HEK293T (cell line): ENCODE results near the gene TMEM106C.

Experiments used
- ARNT ChIP-seq: fragments of 450-650 bp; IDR thresholded peaks from 2 replicates; pipeline ENCODE4 v1.6.1; 2017; ENCODE audit warnings: mild to moderate bottlenecking
- CTBP1 ChIP-seq: fragments of 450-650 bp; IDR thresholded peaks from 2 replicates; pipeline ENCODE4 v1.6.1; 2016; ENCODE audit warnings: borderline replicate concordance
- FOXK2 ChIP-seq: fragments of 450-650 bp; IDR thresholded peaks from 2 replicates; pipeline ENCODE4 v1.6.1; 2016; ENCODE audit warnings: mild to moderate bottlenecking
- HDGF ChIP-seq: fragments of 450-650 bp; IDR thresholded peaks from 2 replicates; pipeline ENCODE4 v1.6.1; 2017; ENCODE audit warnings: antibody characterized with exemption, borderline replicate concordance
- PKNOX1 ChIP-seq: fragments of 450-650 bp; IDR thresholded peaks from 2 replicates; pipeline ENCODE4 v1.6.1; 2016
- SP1 ChIP-seq: fragments of 450-650 bp; IDR thresholded peaks from 2 replicates; pipeline ENCODE4 v1.6.1; 2017
- SUZ12 ChIP-seq: fragments of 450-650 bp; IDR thresholded peaks from 2 replicates; pipeline ENCODE4 v1.6.1; 2016; ENCODE audit warnings: mild to moderate bottlenecking
- TARDBP ChIP-seq: fragments of 450-650 bp; IDR thresholded peaks from 2 replicates; pipeline ENCODE4 v1.6.1; 2016
- ZNF384 ChIP-seq: fragments of 450-650 bp; IDR thresholded peaks from 2 replicates; pipeline ENCODE4 v1.6.1; 2016

- TF ChIP-seq HDGF, result no peak
- TF ChIP-seq ARNT, result no peak
- no peak for TF ChIP-seq FOXK2
- no peak for TF ChIP-seq SP1
- no peak for TF ChIP-seq SUZ12
- TF ChIP-seq TARDBP, result no peak
- TF ChIP-seq CTBP1, result no peak
- no peak for TF ChIP-seq PKNOX1
- TF ChIP-seq ZNF384, result no peak
Observed at GRCh38 chr12:47950856-47951468, 12.4 kb upstream of the TMEM106C start.
